ENCODE measurements around the gene CRIM1.
A peak's percentile ranks its signal among the peaks of the same experiment; 100 is the strongest.

CRIM1 gene

DNA sequence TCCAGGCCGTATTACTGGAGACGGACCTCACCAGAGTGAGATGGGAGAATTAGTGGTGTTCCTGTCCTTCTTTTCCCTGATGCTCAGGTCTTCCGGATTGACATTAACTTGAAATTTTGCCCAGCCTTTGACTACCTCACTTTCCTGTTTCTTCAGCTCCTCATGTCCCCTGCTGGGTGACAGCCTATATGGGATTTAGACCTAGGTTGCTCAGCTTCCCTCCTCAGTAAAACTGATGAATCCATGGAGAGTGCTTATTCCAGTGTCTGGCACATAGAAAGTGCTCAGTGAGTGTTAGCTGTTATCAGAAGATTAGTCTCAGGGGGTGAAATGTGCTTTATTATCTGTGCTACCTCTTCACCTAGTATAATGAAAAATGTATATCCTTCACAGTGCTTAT, 30.0 kb downstream of the CRIM1 start:
- TF ChIP-seq, protein P1, sequence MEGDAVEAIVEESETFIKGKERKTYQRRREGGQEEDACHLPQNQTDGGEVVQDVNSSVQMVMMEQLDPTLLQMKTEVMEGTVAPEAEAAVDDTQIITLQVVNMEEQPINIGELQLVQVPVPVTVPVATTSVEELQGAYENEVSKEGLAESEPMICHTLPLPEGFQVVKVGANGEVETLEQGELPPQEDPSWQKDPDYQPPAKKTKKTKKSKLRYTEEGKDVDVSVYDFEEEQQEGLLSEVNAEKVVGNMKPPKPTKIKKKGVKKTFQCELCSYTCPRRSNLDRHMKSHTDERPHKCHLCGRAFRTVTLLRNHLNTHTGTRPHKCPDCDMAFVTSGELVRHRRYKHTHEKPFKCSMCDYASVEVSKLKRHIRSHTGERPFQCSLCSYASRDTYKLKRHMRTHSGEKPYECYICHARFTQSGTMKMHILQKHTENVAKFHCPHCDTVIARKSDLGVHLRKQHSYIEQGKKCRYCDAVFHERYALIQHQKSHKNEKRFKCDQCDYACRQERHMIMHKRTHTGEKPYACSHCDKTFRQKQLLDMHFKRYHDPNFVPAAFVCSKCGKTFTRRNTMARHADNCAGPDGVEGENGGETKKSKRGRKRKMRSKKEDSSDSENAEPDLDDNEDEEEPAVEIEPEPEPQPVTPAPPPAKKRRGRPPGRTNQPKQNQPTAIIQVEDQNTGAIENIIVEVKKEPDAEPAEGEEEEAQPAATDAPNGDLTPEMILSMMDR (IDR thresholded peaks at IDR 0.05), result no peak
- H3K27ac ChIP-seq, result peak overlapping the region; percentile 11 to 20
- no peak overlapping the region for H3K4me3 ChIP-seq
- no peak for DNase-seq (ENCODE audit: low spot score)

DNA sequence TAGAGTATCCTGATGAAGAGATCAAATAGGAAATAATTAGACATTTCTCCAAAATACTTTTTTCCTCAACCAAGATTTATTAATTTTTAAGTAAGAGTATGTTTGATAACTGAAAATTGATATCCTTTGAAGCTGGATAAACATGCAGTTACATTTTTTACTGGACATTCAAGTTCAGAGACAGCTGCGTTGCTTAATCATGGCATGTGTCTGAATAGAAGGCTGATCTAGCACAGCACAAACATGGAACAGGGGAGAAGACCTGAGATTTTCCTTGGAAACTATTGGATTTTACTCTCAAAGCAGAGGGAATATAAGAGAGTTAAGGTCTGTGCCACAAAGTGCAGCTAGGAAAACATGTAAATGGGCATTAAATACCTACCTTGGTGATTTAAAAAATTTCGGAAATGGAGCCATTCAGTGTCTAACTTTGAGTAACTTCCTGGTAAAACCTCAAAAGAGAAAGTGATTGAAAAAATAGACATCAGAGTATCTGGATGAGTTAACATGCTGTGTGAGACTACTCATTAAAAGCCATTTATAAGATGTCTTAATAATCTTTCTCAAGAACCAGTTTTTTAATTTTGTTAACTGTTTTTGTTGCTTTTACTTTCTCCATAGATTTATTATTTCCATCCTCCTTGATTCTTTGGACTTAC, 31.8 kb downstream of the CRIM1 start:
- Histone ChIP-seq H3K4me3 (no peak overlapping the region), H3K27ac (peak overlapping the region; percentile 29 to 36)
- no peak for DNase-seq (ENCODE audit: low spot score)
- TF ChIP-seq, protein P1 (IDR thresholded peaks at IDR 0.05), result no peak

DNA sequence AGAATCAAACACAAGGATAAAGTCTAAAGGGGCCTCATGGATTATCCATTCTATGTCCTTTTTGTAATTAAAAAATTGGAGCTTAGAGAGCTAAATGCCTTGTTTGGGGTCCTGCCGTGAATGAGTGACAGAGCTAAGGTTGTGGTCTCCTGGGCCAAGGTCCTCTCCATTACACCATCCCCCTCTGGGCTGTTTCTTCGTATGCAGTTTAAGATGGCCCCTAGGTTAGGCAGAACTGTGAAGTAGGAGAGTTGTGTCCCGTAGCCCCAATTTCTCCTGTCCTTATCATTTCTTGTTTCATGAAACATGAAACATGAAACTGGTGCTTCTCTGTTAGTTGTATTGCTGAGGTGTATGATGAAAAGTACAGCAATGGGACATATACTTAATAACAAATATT, 32.9 kb downstream of the CRIM1 start:
- DNase-seq (ENCODE audit: low spot score), result no peak
- Histone ChIP-seq H3K4me3 (peak overlapping the region; percentile 18), H3K27ac (peak overlapping the region; percentile 29 to 57)
- TF ChIP-seq, protein P1 (IDR thresholded peaks at IDR 0.05), result no peak

DNA sequence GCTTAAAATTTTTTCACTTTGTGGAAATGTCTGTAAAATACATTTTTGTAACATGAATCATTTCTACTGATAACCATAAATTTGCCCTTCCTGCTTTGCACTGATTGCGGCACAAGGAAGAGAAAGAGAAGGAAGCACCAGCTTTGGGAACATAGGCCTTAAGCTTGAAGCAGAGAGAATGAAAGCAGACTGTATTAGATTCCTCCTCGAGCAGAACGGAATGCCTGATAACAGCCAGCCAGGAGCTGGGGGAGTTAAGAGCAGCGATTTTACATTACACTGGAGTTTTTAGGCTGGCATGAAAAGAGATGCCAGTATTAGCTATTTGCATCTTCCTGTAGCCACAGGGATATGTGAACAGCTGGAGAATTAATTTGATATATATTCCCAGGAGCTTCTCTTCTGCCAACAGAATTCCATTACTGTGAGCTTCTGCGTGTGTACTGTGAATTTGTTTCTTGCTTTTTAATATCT, 33.5 kb downstream of the CRIM1 start:
- peak overlapping the region; percentile 18 for H3K4me3 ChIP-seq
- H3K27ac ChIP-seq, result peak overlapping the region; percentile 29 to 57
- TF ChIP-seq, protein P1 (IDR thresholded peaks at IDR 0.05), result no peak
- DNase-seq (ENCODE audit: low spot score), result no peak

DNA sequence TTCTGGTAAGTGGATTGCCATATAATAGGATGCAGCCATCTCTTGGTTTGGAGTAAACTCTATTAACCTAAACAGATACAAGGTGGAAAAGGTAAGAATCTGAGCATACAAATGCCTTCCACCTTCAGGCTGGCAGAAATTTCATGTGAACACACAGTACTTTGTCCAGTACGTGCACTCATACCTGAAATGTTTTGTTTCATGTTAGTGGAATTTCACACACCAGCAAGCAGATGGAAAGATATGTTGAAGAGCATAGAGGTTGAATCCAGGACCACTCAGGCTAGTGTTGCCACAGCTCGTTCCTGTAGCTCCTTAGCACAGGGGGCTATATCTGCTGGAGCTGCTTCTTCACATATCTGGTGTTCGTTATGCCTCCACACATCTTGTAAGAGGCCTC, 34.0 kb downstream of the CRIM1 start:
- no peak for DNase-seq (ENCODE audit: low spot score)
- Histone ChIP-seq H3K4me3 (no peak overlapping the region), H3K27ac (peak overlapping the region; percentile 29 to 57)
- TF ChIP-seq, protein P1 (IDR thresholded peaks at IDR 0.05), result no peak

DNA sequence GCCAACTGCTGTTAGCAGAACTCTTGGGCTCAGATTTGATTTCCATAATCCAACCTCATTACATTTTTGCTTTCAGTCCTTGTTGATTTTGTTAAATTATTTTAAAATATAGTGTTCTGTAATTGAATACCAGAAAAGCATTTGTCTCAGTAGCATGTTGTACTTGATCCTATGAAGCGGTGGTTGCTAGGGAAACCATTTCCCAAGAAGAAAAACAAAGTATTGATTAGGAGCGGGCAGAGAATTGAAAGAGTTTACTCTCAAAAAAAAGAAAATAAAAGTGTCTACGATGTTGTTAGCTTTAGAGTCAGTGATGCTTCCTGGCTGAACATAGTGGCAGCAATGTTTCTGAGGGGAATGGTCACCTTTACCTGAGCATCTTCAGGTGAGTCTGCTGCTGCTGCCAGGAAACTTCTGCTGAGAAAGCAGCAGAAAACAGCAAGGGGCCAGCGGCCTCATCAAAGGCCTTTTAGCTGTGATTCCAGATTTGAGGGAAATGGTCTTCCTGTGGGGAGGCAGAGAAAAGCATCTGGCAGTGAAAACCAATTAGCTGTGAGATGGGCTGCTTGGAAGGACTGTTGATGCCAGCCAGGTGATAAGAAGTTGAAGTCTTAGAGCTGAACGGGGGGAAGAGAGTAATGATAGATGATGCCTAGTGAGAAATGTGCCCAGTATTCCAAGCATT, 37.1 kb downstream of the CRIM1 start:
- Histone ChIP-seq H3K27ac (peak overlapping the region; percentile 24 to 51), H3K4me3 (no peak overlapping the region)
- DNase-seq (ENCODE audit: low spot score), result no peak
- TF ChIP-seq, protein P1 (IDR thresholded peaks at IDR 0.05), result no peak

Data from coronary artery (tissue), 2 donors.